AG04450 (cell line): Measurements from ENCODE around the gene LRRC32. TPM values are rescaled to one million over a fixed set of nuclear protein-coding genes. Genes with fewer than 3 reads are reported as not detected.

ENCODE experiments used
- CTCF ChIA-PET: fragments of 300-600, 350-600 bp; formaldehyde crosslinking; extraction: SDS; loops from one replicate; lab custom pipeline; 2022; ENCODE audit warnings: antibody characterized with exemption, inconsistent platforms; lab: Charles Lee
- POLR2A ChIA-PET: fragments of 350-600 bp; formaldehyde crosslinking; extraction: SDS; loops from one replicate; lab custom pipeline; 2021; ENCODE audit warnings: antibody characterized with exemption, inconsistent platforms; lab: Yijun Ruan, JAX
- DNase-seq: peaks from one replicate; pipeline ENCODE4 v3.0.0-alpha.2; 2011; ENCODE audit warnings: low read depth, low spot score
- H3K27ac ChIP-seq: one replicate; pipeline ENCODE4 v1.5.1; 2012; ENCODE audit warnings: low read depth, low read length, control low read depth
- H3K27me3 ChIP-seq: one replicate; pipeline ENCODE4 v1.6.0; 2012; ENCODE audit warnings: low read length; ENCODE audit not compliant: control insufficient read depth, insufficient read depth
- H3K4me3 ChIP-seq: 2 replicates; pipeline ENCODE4 v1.5.1; 2011; ENCODE audit warnings: mild to moderate bottlenecking, low read depth, low read length, control low read depth
- H3K9me3 ChIP-seq: 2 replicates; pipeline ENCODE4 v1.5.1; 2012; ENCODE audit warnings: low read length; ENCODE audit not compliant: control insufficient read depth, insufficient read depth
- CTCF ChIP-seq: IDR thresholded peaks from 2 replicates; pipeline ENCODE4 v1.5.1; 2011; ENCODE audit warnings: low read depth, low read length, control low read depth, inconsistent platforms
- polyA plus RNA-seq: library from polyadenylated mRNA; depleted of rRNA; stranded (reverse); fragments of >200 nt; gene quantifications from 2 replicates; pipeline ENCODE4 v1.2.3, GENCODE V29; 2011

The LRRC32 gene
- polyA plus RNA-seq, 1 experiment: 10.9 TPM

GRCh38 chr11:76686261-76687079 is 15.9 kb upstream of the LRRC32 start:
- ChIA-PET POLR2A (no interaction called here), CTCF (no interaction called here)

GRCh38 chr11:76685831-76686230 is 15.3 kb upstream of the LRRC32 start:
- H3K4me3 ChIP-seq: no peak overlapping the region
- peaks cover 8% of the 10 kb centered on the region for H3K9me3 ChIP-seq
- no peak for DNase-seq
- no peak for TF ChIP-seq CTCF
- POLR2A ChIA-PET: no interaction called here
- CTCF ChIA-PET: no interaction called here
- H3K27ac ChIP-seq: no peak overlapping the region
- H3K27me3 ChIP-seq: peaks cover 16% of the 10 kb centered on the region

More at GRCh38 chr11:76686261-76687079, 15.9 kb upstream of the LRRC32 start:
- no peak for TF ChIP-seq CTCF
- Histone ChIP-seq H3K4me3 (no peak overlapping the region), H3K9me3 (peaks cover 8% of the 10 kb centered on the region), H3K27ac (no peak overlapping the region), H3K27me3 (peaks cover 15% of the 10 kb centered on the region)
- DNase-seq: no peak

- TF ChIP-seq CTCF: no peak
- no peak overlapping the region for H3K27ac ChIP-seq
- POLR2A ChIA-PET: no interaction called here
- H3K9me3 ChIP-seq: peaks cover 8% of the 10 kb centered on the region
- CTCF ChIA-PET: interaction anchor here (1.2 kb wide), 1 partner anchor 86 kb away, joined by 3 read pairs; no protein-coding TSS in a partner anchor
- peaks cover 17% of the 10 kb centered on the region for H3K27me3 ChIP-seq
- no peak for DNase-seq
- no peak overlapping the region for H3K4me3 ChIP-seq
Measured at GRCh38 chr11:76685237-76685636, 14.7 kb upstream of the LRRC32 start.

GRCh38 chr11:76684516-76684915 is 14.0 kb upstream of the LRRC32 start:
- Histone ChIP-seq H3K9me3 (peaks cover 8% of the 10 kb centered on the region), H3K27ac (no peak overlapping the region), H3K4me3 (no peak overlapping the region), H3K27me3 (peaks cover 23% of the 10 kb centered on the region)
- CTCF ChIA-PET: interaction anchor here (1.2 kb wide), 1 partner anchor 86 kb away, joined by 3 read pairs; no protein-coding TSS in a partner anchor
- no peak for TF ChIP-seq CTCF
- POLR2A ChIA-PET: no interaction called here
- no peak for DNase-seq
